HepG2 (cell line): ENCODE results near the gene NOX3. TPM values are rescaled to one million over a fixed set of nuclear protein-coding genes. Genes with fewer than 3 reads are reported as not detected.

ENCODE experiments used
- EP300 ChIP-seq, 3 experiments: sonication (generic) in 1 of 3; formaldehyde crosslinking in 1 of 3; IDR thresholded peaks; 2 replicates each; pipeline versions ENCODE4 v1.5.1 to v1.6.1; 2011 to 2020; ENCODE audit warnings: low read depth in 2 of 3, low read length in 2 of 3, borderline replicate concordance in 1 of 3, improper control_type of control experiment in 1 of 3, mild to moderate bottlenecking in 1 of 3, missing genetic modification reagents in 1 of 3, moderate library complexity in 1 of 3
- ISL2 ChIP-seq: sonication (generic); formaldehyde crosslinking; IDR thresholded peaks from 2 replicates; pipeline ENCODE4 v1.5.0; 2020; ENCODE audit warnings: missing genetic modification reagents
- KLF13 ChIP-seq: sonication (generic); formaldehyde crosslinking; IDR thresholded peaks from 2 replicates; pipeline ENCODE4 v1.4.0; 2020; ENCODE audit warnings: mild to moderate bottlenecking, missing genetic modification reagents
- PAF1 ChIP-seq: IDR thresholded peaks from 2 replicates; pipeline ENCODE4 v1.6.1; 2016; ENCODE audit warnings: missing genetic modification reagents, missing compliant biosample characterization
- SIX4 ChIP-seq: sonication (generic); formaldehyde crosslinking; IDR thresholded peaks from 2 replicates; pipeline ENCODE4 v1.4.0; 2020; ENCODE audit warnings: missing genetic modification reagents
- ZNF256 ChIP-seq: sonication (generic); formaldehyde crosslinking; conservative IDR thresholded peaks from 2 replicates; pipeline ENCODE4 v1.4.0; 2020; ENCODE audit warnings: missing genetic modification reagents
- ZNF382 ChIP-seq: sonication (generic); formaldehyde crosslinking; IDR thresholded peaks from 2 replicates; pipeline ENCODE4 v1.5.0; 2020; ENCODE audit warnings: missing genetic modification reagents, mild to moderate bottlenecking, borderline replicate concordance
- ZNF558 ChIP-seq: sonication (generic); formaldehyde crosslinking; IDR thresholded peaks from 2 replicates; pipeline ENCODE4 v1.9.0; 2022; ENCODE audit warnings: mild to moderate bottlenecking, missing genetic modification reagents, borderline replicate concordance
- ZNF605 ChIP-seq: sonication (generic); formaldehyde crosslinking; IDR thresholded peaks from 2 replicates; pipeline ENCODE4 v1.8.0; 2022; ENCODE audit warnings: mild to moderate bottlenecking, missing genetic modification reagents
- ZNF614 ChIP-seq: IDR thresholded peaks from 2 replicates; pipeline ENCODE4 v1.6.1; 2018; ENCODE audit warnings: missing biosample characterization, missing genetic modification reagents, inconsistent platforms, borderline replicate concordance
- ZNF792 ChIP-seq: IDR thresholded peaks from 2 replicates; pipeline ENCODE4 v1.6.1; 2016
- polyA plus RNA-seq, 8 experiments: library from polyadenylated mRNA; depleted of rRNA in 3 of 8; stranded (reverse) in 7 of 8; unstranded in 1 of 8; fragments of >200 nt; fragmentation: Illumina TruSeq in 4 of 8; extraction: Trizol in 4 of 8; gene quantifications; 2 replicates each; pipeline versions ENCODE4 v1.2.1 to v1.2.3, GENCODE V29; 2011 to 2016; ENCODE audit warnings: low read depth in 4 of 8, missing spikeins in 1 of 8, mixed read lengths in 1 of 8; ENCODE audit not compliant: insufficient read depth in 1 of 8
- total RNA-seq, 5 experiments: library from RNA; depleted of rRNA; stranded (reverse); fragments of >200 nt; fragmentation: Illumina TruSeq; extraction: Trizol; gene quantifications; 2 replicates each; pipeline ENCODE4 v1.2.3, GENCODE V29; 2016; ENCODE audit warnings: low read depth in 1 of 5
- TF ChIP-seq, protein P1 (sequence below): sonication (generic); formaldehyde crosslinking; IDR thresholded peaks from 2 replicates; pipeline ENCODE4 v1.4.0; 2020; ENCODE audit warnings: missing genetic modification reagents
- TF ChIP-seq, protein P2 (sequence below), 2 experiments: sonication (generic) in 1 of 2; formaldehyde crosslinking in 1 of 2; IDR thresholded peaks; 2 replicates each; pipeline versions ENCODE4 v1.4.0 to v1.6.1; 2016 to 2020; ENCODE audit warnings: borderline replicate concordance in 1 of 2, low read depth in 1 of 2, mild to moderate bottlenecking in 1 of 2, missing genetic modification reagents in 1 of 2
- TF ChIP-seq, protein P3 (sequence below): sonication (generic); formaldehyde crosslinking; IDR thresholded peaks from 2 replicates; pipeline ENCODE4 v1.4.0; 2020; ENCODE audit warnings: mild to moderate bottlenecking, missing genetic modification reagents, borderline replicate concordance
- TF ChIP-seq, protein P4 (sequence below): IDR thresholded peaks from 2 replicates; pipeline ENCODE4 v1.6.1; 2018; ENCODE audit warnings: missing genetic modification reagents

The NOX3 gene
- total and polyA plus RNA-seq, 2 of the 13 experiments (the other 11 are each of a cell fraction or from before 2014, with no cell fraction given), result 0.09 to 0.18 TPM

DNA sequence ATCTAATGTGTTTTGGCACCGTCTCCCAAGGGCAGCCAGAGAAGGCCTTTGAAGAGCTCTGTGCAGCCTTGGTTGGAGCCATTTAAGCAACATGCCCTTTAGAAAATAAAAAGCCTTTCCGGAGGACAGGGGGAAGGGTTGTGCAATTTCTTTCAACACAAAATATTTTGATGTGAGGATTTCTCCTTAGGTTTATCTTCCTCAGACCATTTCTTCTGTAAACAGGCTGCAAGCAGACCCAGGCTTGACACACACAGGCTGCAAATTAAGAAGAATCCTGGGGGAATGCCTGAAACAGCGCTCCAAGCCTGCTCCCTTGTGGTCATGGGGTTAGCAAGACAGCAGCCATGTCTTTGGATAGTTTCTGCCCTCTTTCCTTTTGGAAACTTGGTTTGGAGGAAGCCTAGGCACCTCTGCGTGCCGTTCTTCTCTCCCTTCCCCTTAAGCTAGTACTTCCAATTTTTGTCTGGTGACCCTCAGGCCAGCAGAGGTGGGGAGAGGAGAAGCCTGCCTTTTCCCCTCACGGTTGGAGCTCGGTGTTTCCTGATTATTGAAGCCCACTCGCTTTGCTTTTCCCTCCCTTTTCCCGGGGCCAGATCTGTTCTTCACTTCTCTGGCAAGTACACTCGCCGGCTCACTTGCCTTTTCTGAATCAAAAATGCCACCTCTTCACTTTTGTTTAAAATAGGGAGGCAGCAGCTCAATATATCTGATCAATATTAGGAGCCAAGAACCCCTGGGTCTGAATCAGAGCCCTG lies 39.6 kb upstream of the NOX3 start (continued):
- TF ChIP-seq ISL2 (CRISPR knock-in tag) (peak; percentile 94), ZNF605 (0 out of 2 replicates have a peak, but pooled peaks have one; percentile 37), PAF1 (CRISPR knock-in tag) (no peak), ZNF558 (CRISPR knock-in tag) (0 out of 2 replicates have a peak, but pooled peaks have one; percentile 71), KLF13 (CRISPR knock-in tag) (no peak), ZNF382 (CRISPR knock-in tag) (no peak), ZNF256 (0 out of 2 replicates have a peak, but pooled peaks have one; percentile 48), SIX4 (CRISPR knock-in tag) (0 out of 2 replicates have a peak, but pooled peaks have one; percentile 18), EP300 (IDR thresholded peaks at IDR 0.05; ENCODE audit: low read depth in 2 of 2, low read length in 2 of 2) (peak in 1 of 2 experiments; percentile 96; a peak in 2 of 4 replicates), EP300 (CRISPR knock-in tag; IDR thresholded peaks at IDR 0.05; ENCODE audit: borderline replicate concordance) (peak; percentile 80; the same call in 1 of the 2 replicates), ZNF614 (peak; percentile 78; the same call in 1 of the 2 replicates), ZNF792 (CRISPR knock-in tag) (peak; percentile 64; the same call in 1 of the 2 replicates)
- TF ChIP-seq, protein P1, sequence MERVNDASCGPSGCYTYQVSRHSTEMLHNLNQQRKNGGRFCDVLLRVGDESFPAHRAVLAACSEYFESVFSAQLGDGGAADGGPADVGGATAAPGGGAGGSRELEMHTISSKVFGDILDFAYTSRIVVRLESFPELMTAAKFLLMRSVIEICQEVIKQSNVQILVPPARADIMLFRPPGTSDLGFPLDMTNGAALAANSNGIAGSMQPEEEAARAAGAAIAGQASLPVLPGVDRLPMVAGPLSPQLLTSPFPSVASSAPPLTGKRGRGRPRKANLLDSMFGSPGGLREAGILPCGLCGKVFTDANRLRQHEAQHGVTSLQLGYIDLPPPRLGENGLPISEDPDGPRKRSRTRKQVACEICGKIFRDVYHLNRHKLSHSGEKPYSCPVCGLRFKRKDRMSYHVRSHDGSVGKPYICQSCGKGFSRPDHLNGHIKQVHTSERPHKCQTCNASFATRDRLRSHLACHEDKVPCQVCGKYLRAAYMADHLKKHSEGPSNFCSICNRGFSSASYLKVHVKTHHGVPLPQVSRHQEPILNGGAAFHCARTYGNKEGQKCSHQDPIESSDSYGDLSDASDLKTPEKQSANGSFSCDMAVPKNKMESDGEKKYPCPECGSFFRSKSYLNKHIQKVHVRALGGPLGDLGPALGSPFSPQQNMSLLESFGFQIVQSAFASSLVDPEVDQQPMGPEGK (CRISPR knock-in tag), result 0 out of 2 replicates have a peak, but pooled peaks have one; percentile 11
- TF ChIP-seq, protein P2, sequence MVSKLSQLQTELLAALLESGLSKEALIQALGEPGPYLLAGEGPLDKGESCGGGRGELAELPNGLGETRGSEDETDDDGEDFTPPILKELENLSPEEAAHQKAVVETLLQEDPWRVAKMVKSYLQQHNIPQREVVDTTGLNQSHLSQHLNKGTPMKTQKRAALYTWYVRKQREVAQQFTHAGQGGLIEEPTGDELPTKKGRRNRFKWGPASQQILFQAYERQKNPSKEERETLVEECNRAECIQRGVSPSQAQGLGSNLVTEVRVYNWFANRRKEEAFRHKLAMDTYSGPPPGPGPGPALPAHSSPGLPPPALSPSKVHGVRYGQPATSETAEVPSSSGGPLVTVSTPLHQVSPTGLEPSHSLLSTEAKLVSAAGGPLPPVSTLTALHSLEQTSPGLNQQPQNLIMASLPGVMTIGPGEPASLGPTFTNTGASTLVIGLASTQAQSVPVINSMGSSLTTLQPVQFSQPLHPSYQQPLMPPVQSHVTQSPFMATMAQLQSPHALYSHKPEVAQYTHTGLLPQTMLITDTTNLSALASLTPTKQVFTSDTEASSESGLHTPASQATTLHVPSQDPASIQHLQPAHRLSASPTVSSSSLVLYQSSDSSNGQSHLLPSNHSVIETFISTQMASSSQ (IDR thresholded peaks at IDR 0.05; ENCODE audit: low read depth), result 0 out of 2 replicates have a peak, but pooled peaks have one; percentile 29
- TF ChIP-seq, protein P2 (CRISPR knock-in tag; IDR thresholded peaks at IDR 0.05; ENCODE audit: borderline replicate concordance), result peak; percentile 40; the same call in 1 of the 2 replicates
- TF ChIP-seq, protein P3, sequence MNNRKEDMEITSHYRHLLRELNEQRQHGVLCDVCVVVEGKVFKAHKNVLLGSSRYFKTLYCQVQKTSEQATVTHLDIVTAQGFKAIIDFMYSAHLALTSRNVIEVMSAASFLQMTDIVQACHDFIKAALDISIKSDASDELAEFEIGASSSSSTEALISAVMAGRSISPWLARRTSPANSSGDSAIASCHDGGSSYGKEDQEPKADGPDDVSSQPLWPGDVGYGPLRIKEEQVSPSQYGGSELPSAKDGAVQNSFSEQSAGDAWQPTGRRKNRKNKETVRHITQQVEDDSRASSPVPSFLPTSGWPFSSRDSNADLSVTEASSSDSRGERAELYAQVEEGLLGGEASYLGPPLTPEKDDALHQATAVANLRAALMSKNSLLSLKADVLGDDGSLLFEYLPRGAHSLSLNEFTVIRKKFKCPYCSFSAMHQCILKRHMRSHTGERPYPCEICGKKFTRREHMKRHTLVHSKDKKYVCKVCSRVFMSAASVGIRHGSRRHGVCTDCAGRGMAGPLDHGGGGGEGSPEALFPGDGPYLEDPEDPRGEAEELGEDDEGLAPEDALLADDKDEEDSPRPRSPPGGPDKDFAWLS (CRISPR knock-in tag), result no peak
- TF ChIP-seq, protein P4, sequence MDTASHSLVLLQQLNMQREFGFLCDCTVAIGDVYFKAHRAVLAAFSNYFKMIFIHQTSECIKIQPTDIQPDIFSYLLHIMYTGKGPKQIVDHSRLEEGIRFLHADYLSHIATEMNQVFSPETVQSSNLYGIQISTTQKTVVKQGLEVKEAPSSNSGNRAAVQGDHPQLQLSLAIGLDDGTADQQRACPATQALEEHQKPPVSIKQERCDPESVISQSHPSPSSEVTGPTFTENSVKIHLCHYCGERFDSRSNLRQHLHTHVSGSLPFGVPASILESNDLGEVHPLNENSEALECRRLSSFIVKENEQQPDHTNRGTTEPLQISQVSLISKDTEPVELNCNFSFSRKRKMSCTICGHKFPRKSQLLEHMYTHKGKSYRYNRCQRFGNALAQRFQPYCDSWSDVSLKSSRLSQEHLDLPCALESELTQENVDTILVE (CRISPR knock-in tag), result peak; percentile 57; the same call in 1 of the 2 replicates
